T47D (cell line): Measurements from ENCODE around the gene LMF2.

Source experiments
- DNase-seq, 2 experiments: peaks; one replicate each; pipeline versions ENCODE4 v3.0.0 to v3.0.0-alpha.2; 2011 to 2012; ENCODE audit warnings: low read depth in 1 of 2, low spot score in 1 of 2
- JUND ChIP-seq: IDR thresholded peaks from 2 replicates; pipeline ENCODE4 v1.6.1; 2012; ENCODE audit warnings: low read depth
- in situ Hi-C: cut with HindIII; loops from 2 replicates; pipeline ENCODE4 v1.10.0; 2016; ENCODE audit warnings: low sequenced_read_pairs, low pct_unique_long_range_greater_than_20kb

The LMF2 gene

DNA sequence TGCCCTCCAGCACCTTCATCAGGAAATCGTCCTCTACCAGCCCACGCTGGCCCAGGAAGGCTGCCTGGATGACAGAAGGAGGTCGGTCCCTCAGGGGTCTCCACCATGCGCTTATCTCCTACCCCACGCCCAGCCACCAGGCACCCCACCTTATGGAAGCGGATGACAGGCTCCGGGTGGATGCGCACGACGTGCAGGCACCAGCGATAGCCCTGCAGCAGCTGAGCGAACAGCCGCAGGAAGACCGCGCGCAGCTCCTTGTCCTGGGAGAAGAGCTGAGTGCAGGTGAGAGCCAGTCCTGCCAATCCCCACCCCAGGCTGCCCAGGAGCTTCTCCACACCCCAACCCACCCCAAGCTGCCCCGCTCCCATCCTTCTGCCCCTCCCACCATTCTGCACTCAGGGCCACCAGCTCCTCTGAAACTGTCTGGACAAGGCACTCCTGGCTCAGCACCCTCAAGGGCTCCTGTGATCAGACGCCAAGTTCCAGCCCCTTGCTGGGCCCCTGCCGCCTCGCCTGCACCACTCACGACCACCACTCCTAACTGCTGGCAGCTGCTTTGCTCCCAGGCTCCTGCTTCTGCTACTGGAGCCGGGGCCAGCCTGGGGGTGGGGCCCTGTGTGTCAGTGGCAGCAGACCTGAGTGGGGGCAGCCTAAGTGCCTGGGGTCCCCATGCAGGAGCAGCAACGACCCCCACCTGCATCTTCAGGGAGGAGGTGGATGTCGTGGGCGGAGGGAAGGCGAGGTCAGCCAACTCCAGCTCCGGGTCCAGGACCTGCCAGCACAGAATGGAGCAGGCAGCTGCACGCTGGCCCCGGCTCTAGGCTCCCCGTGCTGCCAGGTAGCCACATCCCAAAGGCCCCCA lies 42.2 kb downstream of the LMF2 start:
- TF ChIP-seq JUND = no peak
- in situ Hi-C loops = no loop called here
- no peak for DNase-seq

GRCh38 chr22:50464451-50464850 lies 43.1 kb downstream of the LMF2 start:
- TF ChIP-seq JUND = no peak
- no peak for DNase-seq
- in situ Hi-C loops = no loop called here

DNA sequence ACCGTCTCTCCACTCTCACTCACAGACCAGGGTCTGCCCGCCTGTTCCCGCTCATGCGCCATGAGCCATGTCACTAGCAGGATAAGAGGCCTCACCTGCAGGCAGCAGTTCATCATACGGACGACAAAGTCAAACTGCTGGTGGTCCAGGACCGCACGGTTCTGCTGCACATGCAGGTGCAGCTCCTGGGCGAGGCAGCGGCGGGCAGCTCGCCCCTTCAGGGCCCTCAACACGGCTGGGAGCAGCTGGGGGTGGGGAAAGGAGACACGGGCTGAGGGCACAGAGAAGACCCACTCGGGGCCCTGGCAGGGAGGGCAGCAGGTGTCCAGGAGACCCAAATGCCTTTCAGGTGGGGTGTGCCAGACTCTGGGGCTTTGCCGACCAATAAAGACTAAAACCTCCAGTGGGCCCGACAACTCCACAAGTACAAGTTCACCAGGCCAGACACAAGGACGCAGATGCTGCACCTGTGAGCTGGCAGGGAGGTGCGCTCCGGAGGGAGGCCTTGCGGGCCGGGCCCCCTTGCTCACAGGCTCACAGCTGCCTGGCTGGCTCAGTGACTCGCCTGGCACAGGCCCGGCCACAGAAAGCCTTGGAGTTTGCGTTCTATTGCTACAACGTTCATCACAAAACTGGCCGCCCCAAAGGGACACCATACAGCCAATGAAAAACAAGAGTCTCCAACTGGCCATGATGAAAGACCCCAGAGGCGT lies 44.2 kb downstream of the LMF2 start:
- TF ChIP-seq JUND = no peak
- DNase-seq = no peak
- in situ Hi-C loops = no loop called here

DNA sequence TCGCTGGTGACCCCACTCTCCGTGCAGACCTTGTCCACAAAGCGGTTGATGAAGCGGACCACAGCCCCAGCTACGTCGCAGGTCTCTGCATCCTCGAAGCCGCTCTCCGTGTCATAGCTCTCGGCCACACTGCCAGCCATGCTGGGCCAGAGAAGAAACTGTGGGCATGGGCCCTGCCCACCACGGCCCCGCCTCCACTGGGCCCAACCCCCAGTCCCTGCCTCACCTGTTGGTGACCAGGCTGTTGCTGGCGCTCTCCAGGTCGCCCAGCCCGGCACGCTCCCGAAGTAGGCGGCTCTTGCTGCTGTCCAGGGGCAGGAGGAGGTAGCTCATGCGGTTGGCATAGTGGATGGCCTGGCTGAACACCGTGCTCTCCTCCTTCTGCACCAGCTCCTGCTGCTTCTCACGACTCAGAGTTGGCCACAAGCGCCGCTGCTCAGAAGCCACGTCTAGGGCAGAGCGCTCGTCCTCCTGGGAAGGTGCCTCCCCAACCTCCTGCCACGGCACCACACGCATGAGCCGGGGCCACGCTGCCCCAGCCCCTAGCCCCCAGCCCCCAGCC lies 45.4 kb downstream of the LMF2 start:
- DNase-seq = no peak
- in situ Hi-C loops = no loop called here
- TF ChIP-seq JUND = no peak

- in situ Hi-C loops = no loop called here
- DNase-seq = no peak
- TF ChIP-seq JUND = no peak
These were observed 46.0 kb downstream of the LMF2 start for GRCh38 chr22:50461536-50461935.

DNA sequence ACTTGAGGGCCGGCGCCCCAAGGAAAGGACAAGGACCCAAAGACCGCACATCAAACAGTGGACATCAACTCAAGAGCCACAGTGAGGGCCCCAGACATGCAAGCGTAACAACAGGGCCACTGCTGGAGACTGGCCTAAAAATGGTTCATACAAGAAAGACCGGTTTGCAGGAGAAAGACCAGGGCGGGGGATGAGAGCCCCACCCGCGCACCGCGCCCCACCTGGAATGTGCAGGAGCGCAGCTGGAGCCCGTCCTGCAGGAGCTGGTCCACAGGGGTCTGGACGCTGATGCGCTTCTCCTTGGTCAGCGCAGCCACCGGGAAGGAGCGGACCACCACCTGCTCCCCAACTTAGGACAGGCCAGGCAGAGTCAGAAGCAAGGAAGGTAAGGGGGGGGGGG lies 46.6 kb downstream of the LMF2 start:
- TF ChIP-seq JUND = no peak
- in situ Hi-C loops = no loop called here
- DNase-seq = no peak

- in situ Hi-C loops = no loop called here
- no peak for TF ChIP-seq JUND
- DNase-seq = no peak
These were observed 47.9 kb downstream of the LMF2 start for GRCh38 chr22:50459496-50460140.

GRCh38 chr22:50459016-50459415 lies 48.5 kb downstream of the LMF2 start:
- TF ChIP-seq JUND = no peak
- in situ Hi-C loops = no loop called here
- DNase-seq = no peak

GRCh38 chr22:50456466-50457234 lies 50.9 kb downstream of the LMF2 start:
- no peak for DNase-seq
- TF ChIP-seq JUND = no peak
- in situ Hi-C loops = no loop called here

GRCh38 chr22:50456026-50456425 lies 51.5 kb downstream of the LMF2 start:
- in situ Hi-C loops = no loop called here
- TF ChIP-seq JUND = no peak
- DNase-seq = no peak

DNA sequence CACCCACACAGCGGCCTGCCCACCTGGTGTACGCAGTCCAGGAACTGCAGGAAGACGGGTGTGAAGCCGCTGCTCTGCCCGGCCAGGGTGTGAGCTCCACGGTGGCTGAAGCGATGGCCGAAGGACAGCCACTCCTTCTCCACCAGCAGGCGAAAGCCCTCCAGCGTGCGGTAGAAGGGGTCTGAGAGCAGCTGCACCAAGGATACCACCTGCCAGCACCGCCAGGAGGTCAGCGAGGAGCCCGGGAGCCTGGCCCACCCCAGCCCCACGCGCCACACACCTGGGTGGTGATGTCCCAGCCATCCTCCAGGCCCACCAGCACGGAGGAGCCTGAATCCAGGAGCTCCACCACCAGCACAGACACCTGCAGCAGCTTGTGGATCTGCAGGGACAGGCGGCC lies 52.3 kb downstream of the LMF2 start:
- in situ Hi-C loops = no loop called here
- no peak for DNase-seq
- no peak for TF ChIP-seq JUND

- no peak for TF ChIP-seq JUND
- in situ Hi-C loops = no loop called here
- DNase-seq = no peak
These were observed 52.9 kb downstream of the LMF2 start for GRCh38 chr22:50454556-50455075.
